ENCODE data around the gene FURIN. TPM values are rescaled to one million over a fixed set of nuclear protein-coding genes. Genes with fewer than 3 reads are reported as not detected.
"Not testable (repeated sequence)": the region's sequence is repeated elsewhere in the genome, so short reads cannot be mapped to it uniquely, and the experiment has no call there.

FURIN gene
- total and polyA plus RNA-seq, 12 donors, result 29.5 to 82.5 (median 40.9) TPM

GRCh38 chr15:90907838-90908507 is 39.6 kb downstream of the FURIN start:
- intact Hi-C loops (cut with DNase I), result no loop called here
- Histone ChIP-seq H3K27me3 (no peaks in the 10 kb centered on the region), H3K4me1 (peaks cover 0 to 52% (median 36%) of the 10 kb centered on the region in 9 donors), H3K9me3 (no peaks in the 10 kb centered on the region), H3K27ac (peak overlapping the region in 9 of 10 donors; percentile 56 to 87 (median 68)), H3K36me3 (peaks cover 0 to 86% (median 67%) of the 10 kb centered on the region in 9 donors), H3K4me3 (no peak overlapping the region)
- TF ChIP-seq CTCF (IDR thresholded peaks at IDR 0.05), result no peak
- ATAC-seq (peak in 5 of 8 donors; percentile 10 to 48 (median 27)), DNase-seq (no peak)
- 45 to 52% methylated on average over 9 of the region's 9 CpGs for WGBS, 2 donors

- H3K4me1 ChIP-seq, result peaks cover 0 to 37% (median 28%) of the 10 kb centered on the region in 9 donors
- DNase-seq; ATAC-seq; intact Hi-C loops (cut with DNase I); H3K9me3 ChIP-seq; H3K27me3 ChIP-seq; H3K4me3 ChIP-seq: not testable (repeated sequence)
- H3K36me3 ChIP-seq, result peaks cover 0 to 100% (median 80%) of the 10 kb centered on the region in 9 donors
- 84 to 91% methylated on average over 11 of the region's 11 CpGs for WGBS, 2 donors
- H3K27ac ChIP-seq, result peak overlapping the region in 1 of 10 donors; percentile 64
Measured at GRCh38 chr15:90909449-90909848, 41.1 kb downstream of the FURIN start.

- intact Hi-C loops (cut with DNase I), result no loop called here
- Histone ChIP-seq H3K36me3 (peaks cover 0 to 100% (median 82%) of the 10 kb centered on the region in 9 donors), H3K4me3 (no peak overlapping the region), H3K27ac (no peak overlapping the region), H3K4me1 (peaks cover 0 to 42% (median 29%) of the 10 kb centered on the region in 9 donors), H3K27me3 (no peaks in the 10 kb centered on the region), H3K9me3 (no peaks in the 10 kb centered on the region)
- DNase-seq, result no peak
- TF ChIP-seq CTCF (IDR thresholded peaks at IDR 0.05), result no peak
- no peak for ATAC-seq
- WGBS, 2 donors, result 91 to 94% methylated on average over 8 of the region's 8 CpGs
Measured at GRCh38 chr15:90909976-90910375, 41.6 kb downstream of the FURIN start.

- intact Hi-C loops (cut with DNase I), result no loop called here
- H3K27ac ChIP-seq, result no peak overlapping the region
- H3K4me1 ChIP-seq, result peaks cover 0 to 49% (median 36%) of the 10 kb centered on the region in 9 donors
- TF ChIP-seq CTCF (IDR thresholded peaks at IDR 0.05), result no peak
- H3K9me3 ChIP-seq, result no peaks in the 10 kb centered on the region
- peaks cover 0 to 100% (median 80%) of the 10 kb centered on the region in 9 donors for H3K36me3 ChIP-seq
- H3K4me3 ChIP-seq, result no peak overlapping the region
- WGBS, 2 donors, result 96% methylated on average over 24 of the region's 24 CpGs
- no peaks in the 10 kb centered on the region for H3K27me3 ChIP-seq
- ATAC-seq (no peak), DNase-seq (no peak)
Measured at GRCh38 chr15:90910441-90911301, 42.3 kb downstream of the FURIN start.

Data from heart right ventricle (tissue), 16 donors.